K562 (cell line): Measurements from ENCODE around the gene SERGEF. TPM values are rescaled to one million over a fixed set of nuclear protein-coding genes. Genes with fewer than 3 reads are reported as not detected.

Experiments used
- ATAC-seq: fragments of 200-7000 bp; cut with Tn5 transposase; 3 replicates; pipeline ENCODE4 v1.9.1; 2020; ENCODE audit warnings: moderate library complexity
- BruUV-seq: library from RNA; stranded (reverse); fragments of 400-500 nt; replicated peaks from 2 replicates; lab custom pipeline; 2021; lab: Mats Ljungman, UMichigan
- CTCF ChIA-PET: fragments of 300-600 bp; formaldehyde crosslinking; extraction: SDS; loops from one replicate; lab custom pipeline; 2021; ENCODE audit warnings: low intra/inter-chr PET ratio; lab: Yijun Ruan, JAX
- POLR2A ChIA-PET: fragments of 300-600, 350-650 bp; sonication (Branson Sonifier 250); formaldehyde crosslinking; extraction: SDS; loops from one replicate; lab custom pipeline; 2021; ENCODE audit warnings: antibody characterized with exemption, inconsistent platforms; lab: Yijun Ruan, JAX
- DNase-seq, 4 experiments: peaks; one replicate each; pipeline versions ENCODE4 v3.0.0 to v3.0.0-alpha.2; 2011 to 2018; ENCODE audit warnings: low spot score in 3 of 4, mixed read lengths in 3 of 4; ENCODE audit errors: extremely low read depth in 1 of 4
- FAIRE-seq: peaks from 2 replicates; lab custom pipeline; 2011; peaks lifted over from hg19 to GRCh38; lab: Jason Lieb, UNC
- H2AFZ ChIP-seq: 2 replicates; pipeline ENCODE4 v1.6.0; 2011; ENCODE audit warnings: low read depth, low read length, control low read depth, inconsistent platforms
- H3K27ac ChIP-seq: fragments of 200-600 bp; 3 replicates; pipeline ENCODE4 v1.8.0; 2011; ENCODE audit warnings: low read depth, mild to moderate bottlenecking, control low read depth, inconsistent platforms, low read length, moderate library complexity, mixed read lengths; ENCODE audit errors: extremely low read depth
- H3K27me3 ChIP-seq, 2 experiments: fragments of 300-600 bp in 1 of 2; 2 replicates in 1 of 2; 3 replicates in 1 of 2; pipeline versions ENCODE4 v1.6.0 to v1.8.0; 2011; ENCODE audit warnings: inconsistent platforms in 2 of 2, low read length in 2 of 2, mild to moderate bottlenecking in 1 of 2, mixed read lengths in 1 of 2, moderate library complexity in 1 of 2; ENCODE audit not compliant: control insufficient read depth in 2 of 2, insufficient read depth in 2 of 2
- H3K36me3 ChIP-seq: fragments of 300-600 bp; 3 replicates; pipeline ENCODE4 v1.8.0; 2011; ENCODE audit warnings: mild to moderate bottlenecking, low read length, inconsistent platforms; ENCODE audit not compliant: control insufficient read depth, insufficient read depth
- H3K4me1 ChIP-seq, 2 experiments: fragments of 200-600 bp in 1 of 2; replicated peaks in 1 of 2; 2 replicates in 1 of 2; 3 replicates in 1 of 2; pipeline versions ENCODE4 v1.5.1 to v1.8.0; 2011; ENCODE audit warnings: inconsistent platforms in 2 of 2, low read length in 2 of 2, mild to moderate bottlenecking in 1 of 2, mixed read lengths in 1 of 2, moderate library complexity in 1 of 2; ENCODE audit not compliant: control insufficient read depth in 2 of 2, insufficient read depth in 2 of 2
- H3K4me2 ChIP-seq: 2 replicates; pipeline ENCODE4 v1.6.1; 2011; ENCODE audit warnings: low read length, control low read depth, inconsistent platforms, mixed read lengths; ENCODE audit not compliant: insufficient read depth
- H3K4me3 ChIP-seq: fragments of 200-600 bp; sonication (generic), shearing (Covaris generic); 2 replicates; pipeline ENCODE4 v1.5.1; 2016; ENCODE audit warnings: control low read depth, inconsistent platforms
- H3K79me2 ChIP-seq: fragments of 200-600 bp; 3 replicates; pipeline ENCODE4 v1.8.0; 2011; ENCODE audit warnings: low read length, inconsistent platforms; ENCODE audit not compliant: control insufficient read depth, insufficient read depth
- H3K9ac ChIP-seq, 2 experiments: 2 replicates each; pipeline versions ENCODE4 v1.6.0 to v1.6.1; 2011; ENCODE audit warnings: low read depth in 2 of 2, low read length in 2 of 2, control low read depth in 1 of 2, inconsistent platforms in 1 of 2, mild to moderate bottlenecking in 1 of 2, mixed read lengths in 1 of 2; ENCODE audit not compliant: insufficient read depth in 1 of 2
- H3K9me1 ChIP-seq: one replicate; pipeline ENCODE4 v1.6.0; 2011; ENCODE audit warnings: inconsistent platforms, mild to moderate bottlenecking, low read length, moderate library complexity; ENCODE audit not compliant: control insufficient read depth, insufficient read depth
- H3K9me3 ChIP-seq: replicated peaks from 2 replicates; pipeline ENCODE4 v1.5.1; 2011; ENCODE audit warnings: low read depth, low read length, inconsistent platforms; ENCODE audit not compliant: control insufficient read depth, insufficient read depth
- H4K20me1 ChIP-seq: replicated peaks from 2 replicates; pipeline ENCODE4 v1.6.1; 2011; ENCODE audit warnings: low read length, inconsistent platforms, mixed read lengths; ENCODE audit not compliant: control insufficient read depth, insufficient read depth
- ATF1 ChIP-seq, 2 experiments: fragments of 450-650 bp in 1 of 2; IDR thresholded peaks; 2 replicates each; pipeline ENCODE4 v1.6.1; 2016; ENCODE audit warnings: missing compliant biosample characterization in 1 of 2, missing genetic modification characterization in 1 of 2
- ATF3 ChIP-seq, 2 experiments: fragments of 450-650 bp in 1 of 2; sonication (generic) in 1 of 2; formaldehyde crosslinking in 1 of 2; IDR thresholded peaks in 1 of 2; conservative IDR thresholded peaks in 1 of 2; 2 replicates each; pipeline versions ENCODE4 v1.6.1 to v1.8.1; 2016 to 2023; ENCODE audit warnings: mild to moderate bottlenecking in 2 of 2, moderate library complexity in 2 of 2, inconsistent platforms in 1 of 2, missing genetic modification reagents in 1 of 2
- BCOR ChIP-seq: fragments of 450-650 bp; IDR thresholded peaks from 2 replicates; pipeline ENCODE4 v1.6.1; 2016
- CREB1 ChIP-seq, 2 experiments: sonication (generic) in 1 of 2; formaldehyde crosslinking in 1 of 2; IDR thresholded peaks; 2 replicates each; pipeline versions ENCODE4 v1.6.1 to v1.8.0; 2012 to 2022; ENCODE audit warnings: inconsistent platforms in 1 of 2, mild to moderate bottlenecking in 1 of 2, missing genetic modification reagents in 1 of 2, moderate library complexity in 1 of 2
- CREM ChIP-seq: IDR thresholded peaks from 2 replicates; pipeline ENCODE4 v1.6.1; 2014; ENCODE audit warnings: antibody characterized with exemption, low read depth
- EGR1 ChIP-seq: fragments of 450-650 bp; conservative IDR thresholded peaks from 2 replicates; pipeline ENCODE4 v1.6.1; 2017; ENCODE audit warnings: mild to moderate bottlenecking
- HLTF ChIP-seq: fragments of 450-650 bp; IDR thresholded peaks from 2 replicates; pipeline ENCODE4 v1.6.1; 2016
- MCM7 ChIP-seq, 2 experiments: fragments of 450-650 bp; IDR thresholded peaks; 2 replicates each; pipeline ENCODE4 v1.6.1; 2016 to 2018
- MYNN ChIP-seq, 2 experiments: sonication (generic); formaldehyde crosslinking in 1 of 2; IDR thresholded peaks; 2 replicates each; pipeline versions ENCODE4 v1.5.0 to v1.6.1; 2016 to 2020; ENCODE audit warnings: antibody characterized with exemption in 1 of 2, missing genetic modification reagents in 1 of 2
- PTTG1 ChIP-seq: fragments of 450-650 bp; IDR thresholded peaks from 2 replicates; pipeline ENCODE4 v1.6.1; 2016; ENCODE audit warnings: low read depth, mild to moderate bottlenecking, missing genetic modification characterization, missing compliant biosample characterization
- RAD21 ChIP-seq, 2 experiments: fragments of 250-450 bp in 1 of 2; fragments of 450-650 bp in 1 of 2; sonication (Bioruptor Pico) in 1 of 2; formaldehyde crosslinking in 1 of 2; IDR thresholded peaks in 1 of 2; conservative IDR thresholded peaks in 1 of 2; 2 replicates each; pipeline versions ENCODE4 v1.4.0 to v1.8.0; 2020 to 2022; ENCODE audit warnings: mild to moderate bottlenecking in 2 of 2, moderate library complexity in 1 of 2
- RBM22 ChIP-seq: fragments of 200-400 bp; formaldehyde crosslinking; IDR thresholded peaks from 2 replicates; pipeline ENCODE4 v1.6.1; 2018; ENCODE audit warnings: low read length, low read depth; ENCODE audit not compliant: poor library complexity, severe bottlenecking
- SFPQ ChIP-seq: fragments of 200-400 bp; formaldehyde crosslinking; IDR thresholded peaks from 2 replicates; pipeline ENCODE4 v1.6.1; 2017; ENCODE audit warnings: mild to moderate bottlenecking, low read depth, low read length, moderate library complexity
- ZKSCAN8 ChIP-seq: fragments of 200-800 bp; sonication (Bioruptor generic); IDR thresholded peaks from 2 replicates; pipeline ENCODE4 v1.6.1; 2016; ENCODE audit warnings: missing genetic modification characterization, missing compliant biosample characterization
- WGBS: fragments of 100-300 bp; shearing (Covaris generic); methylation state at CpG from one replicate; pipeline ENCODE4 v1.1.6; 2016; ENCODE audit warnings: low coverage, mixed read lengths; ENCODE audit not compliant: insufficient coverage; ENCODE audit errors: missing lambda C conversion rate; 5-methylcytosine and 5-hydroxymethylcytosine counted together
- in situ Hi-C: fragments of 300-500 bp; cut with MboI; formaldehyde crosslinking; loops from 4 replicates; pipeline ENCODE4 v1.15.0; 2018; ENCODE audit warnings: inconsistent platforms, mixed read lengths
- intact Hi-C: fragments of 100-400 bp; cut with micrococcal nuclease; formaldehyde crosslinking; loops from 2 replicates; pipeline ENCODE4 v1.14.2; 2022
- polyA plus RNA-seq, 8 experiments: library from polyadenylated mRNA; depleted of rRNA in 4 of 8; stranded (reverse) in 5 of 8; unstranded in 3 of 8; fragments of >200 nt; fragmentation: Nextera tagmentation in 2 of 8; fragmentation: Illumina TruSeq in 1 of 8; extraction: Ambion mirVana in 2 of 8; extraction: Trizol in 1 of 8; gene quantifications; 2 replicates each; pipeline versions ENCODE4 v1.2.1 to v1.2.3, GENCODE V29; 2011 to 2014; ENCODE audit warnings: inconsistent platforms in 1 of 8, missing spikeins in 1 of 8
- total RNA-seq, 7 experiments: library from RNA; depleted of rRNA in 6 of 7; stranded (reverse); fragments of >200 nt in 6 of 7; fragmentation: Illumina TruSeq in 2 of 7; extraction: Trizol in 2 of 7; gene quantifications; 2 replicates each; pipeline versions ENCODE4 v1.2.1 to v1.2.3, GENCODE V29; 2011 to 2021; ENCODE audit warnings: low replicate concordance in 1 of 7
- TF ChIP-seq, protein P1 (sequence below), 3 experiments: IDR thresholded peaks in 2 of 3; conservative IDR thresholded peaks in 1 of 3; 2 replicates each; pipeline ENCODE4 v1.5.1; 2011 to 2012; ENCODE audit warnings: low read length in 3 of 3, mild to moderate bottlenecking in 3 of 3, control low read depth in 2 of 3, improper control_type of control experiment in 1 of 3, inconsistent platforms in 1 of 3, low read depth in 1 of 3, mixed read lengths in 1 of 3, moderate library complexity in 1 of 3; ENCODE audit not compliant: insufficient read depth in 2 of 3

The SERGEF gene
- total and polyA plus RNA-seq, 9 of the 15 experiments (the other 6 are each of a cell fraction or from before 2014, with no cell fraction given) = 10.2 to 28.0 (median 19.9) TPM

DNA sequence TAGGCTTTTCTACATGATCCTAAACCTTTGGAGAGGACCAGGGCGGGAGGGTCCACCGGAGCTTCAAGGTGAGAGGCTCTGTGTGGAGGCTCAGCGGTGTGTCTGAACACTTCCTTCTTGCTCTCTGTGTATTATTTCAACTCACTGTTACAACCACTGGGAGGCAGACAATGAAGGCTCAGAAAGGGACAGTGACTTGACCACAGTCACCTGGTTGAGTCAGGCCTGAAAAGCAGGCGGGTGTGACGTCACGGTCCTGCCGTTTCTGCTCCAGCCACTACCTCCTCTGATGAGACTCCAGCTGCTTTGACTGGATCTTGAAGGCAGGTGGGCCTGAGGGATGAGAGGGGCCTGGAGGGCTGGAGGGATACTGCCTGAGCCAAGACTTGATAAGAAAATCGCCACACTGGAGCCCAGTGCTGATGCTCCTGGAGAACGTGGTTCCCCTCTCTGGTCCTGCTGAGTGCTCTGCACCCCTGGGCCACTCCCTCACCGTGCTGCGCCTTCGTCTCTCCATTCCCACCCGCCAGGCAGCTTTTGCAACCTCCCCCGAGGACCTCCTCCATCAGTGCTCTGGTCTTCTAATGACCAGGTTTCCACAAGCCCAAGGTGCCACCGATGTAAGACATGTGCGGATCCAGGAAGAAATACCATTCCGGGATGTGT lies 250.4 kb downstream of the SERGEF start:
- WGBS = 11% methylated on average over 17 of the region's 17 CpGs
- POLR2A ChIA-PET = no interaction called here
- Histone ChIP-seq H3K9ac (0 out of 4 replicates have a peak overlapping the region, but pooled peaks of 1 of the 2 experiments have one; percentile 13), H3K4me2 (no peak overlapping the region), H3K9me1 (no peaks in the 10 kb centered on the region), H3K36me3 (no peaks in the 10 kb centered on the region), H3K4me1 (peaks cover 0 to 5% of the 10 kb centered on the region in 2 experiments; a peak in 1 of 5 replicates), H3K79me2 (no peaks in the 10 kb centered on the region), H2AFZ (no peak overlapping the region), H3K27me3 (peaks cover 0 to 17% of the 10 kb centered on the region in 2 experiments; a peak in 3 of 5 replicates), H4K20me1 (peaks cover 12% of the 10 kb centered on the region; the same call in 1 of the 2 replicates), H3K27ac (no peak overlapping the region), H3K4me3 (no peak overlapping the region), H3K9me3 (no peaks in the 10 kb centered on the region)
- no TSS peak for BruUV-seq
- DNase-seq (peak; percentile 41 to 48 (median 45)), ATAC-seq (peak; percentile 71), FAIRE-seq (peak; percentile 69)
- in situ Hi-C loops (no loop called here), intact Hi-C loops (loop anchor here (5.0 kb wide), 1 partner anchor 70 kb away; no protein-coding TSS in a partner anchor)
- CTCF ChIA-PET = interaction anchor here (4.7 kb wide), 1 partner anchor 217 kb away, joined by 42 read pairs; no protein-coding TSS in a partner anchor
- TF ChIP-seq HLTF = no peak
- peak; percentile 65 for TF ChIP-seq ATF3 (IDR thresholded peaks at IDR 0.05)
- no peak for TF ChIP-seq ATF3 (CRISPR knock-in tag; conservative IDR thresholded peaks at IDR 0.05)
- 0 out of 2 replicates have a peak, but pooled peaks have one; percentile 35 for TF ChIP-seq ATF1 (CRISPR knock-in tag; IDR thresholded peaks at IDR 0.05)
- TF ChIP-seq ATF1 (tag; IDR thresholded peaks at IDR 0.05) = peak; percentile 85
- TF ChIP-seq SFPQ = no peak
- TF ChIP-seq CREM = peak; percentile 82
- no peak for TF ChIP-seq MYNN (IDR thresholded peaks at IDR 0.05)
- no peak for TF ChIP-seq MYNN (CRISPR knock-in tag; IDR thresholded peaks at IDR 0.05)
- TF ChIP-seq PTTG1 = no peak
- no peak for TF ChIP-seq ZKSCAN8
- 0 out of 2 replicates have a peak, but pooled peaks have one; percentile 11 for TF ChIP-seq BCOR
- TF ChIP-seq CREB1 (IDR thresholded peaks at IDR 0.05) = peak; percentile 49; the same call in 1 of the 2 replicates
- TF ChIP-seq CREB1 (CRISPR knock-in tag; IDR thresholded peaks at IDR 0.05) = peak; percentile 54; the same call in 1 of the 2 replicates
- no peak for TF ChIP-seq EGR1
- TF ChIP-seq RAD21 (CRISPR knock-in tag; conservative IDR thresholded peaks at IDR 0.05 in 1 of 2, IDR thresholded peaks at IDR 0.05 in 1 of 2) = peak; percentile 11 to 63; a peak in 2 of 4 replicates
- no peak for TF ChIP-seq RBM22
- TF ChIP-seq, protein P1, sequence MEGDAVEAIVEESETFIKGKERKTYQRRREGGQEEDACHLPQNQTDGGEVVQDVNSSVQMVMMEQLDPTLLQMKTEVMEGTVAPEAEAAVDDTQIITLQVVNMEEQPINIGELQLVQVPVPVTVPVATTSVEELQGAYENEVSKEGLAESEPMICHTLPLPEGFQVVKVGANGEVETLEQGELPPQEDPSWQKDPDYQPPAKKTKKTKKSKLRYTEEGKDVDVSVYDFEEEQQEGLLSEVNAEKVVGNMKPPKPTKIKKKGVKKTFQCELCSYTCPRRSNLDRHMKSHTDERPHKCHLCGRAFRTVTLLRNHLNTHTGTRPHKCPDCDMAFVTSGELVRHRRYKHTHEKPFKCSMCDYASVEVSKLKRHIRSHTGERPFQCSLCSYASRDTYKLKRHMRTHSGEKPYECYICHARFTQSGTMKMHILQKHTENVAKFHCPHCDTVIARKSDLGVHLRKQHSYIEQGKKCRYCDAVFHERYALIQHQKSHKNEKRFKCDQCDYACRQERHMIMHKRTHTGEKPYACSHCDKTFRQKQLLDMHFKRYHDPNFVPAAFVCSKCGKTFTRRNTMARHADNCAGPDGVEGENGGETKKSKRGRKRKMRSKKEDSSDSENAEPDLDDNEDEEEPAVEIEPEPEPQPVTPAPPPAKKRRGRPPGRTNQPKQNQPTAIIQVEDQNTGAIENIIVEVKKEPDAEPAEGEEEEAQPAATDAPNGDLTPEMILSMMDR (IDR thresholded peaks at IDR 0.05 in 2 of 3, conservative IDR thresholded peaks at IDR 0.05 in 1 of 3; ENCODE audit: insufficient read depth in 2 of 3, low read depth in 1 of 3, low read length in 3 of 3) = peak; percentile 26 to 36 (median 28); a peak in 3 of 6 replicates
- TF ChIP-seq MCM7 (IDR thresholded peaks at IDR 0.05) = no peak
